Measurements from ENCODE around the gene KCTD12.

DNA sequence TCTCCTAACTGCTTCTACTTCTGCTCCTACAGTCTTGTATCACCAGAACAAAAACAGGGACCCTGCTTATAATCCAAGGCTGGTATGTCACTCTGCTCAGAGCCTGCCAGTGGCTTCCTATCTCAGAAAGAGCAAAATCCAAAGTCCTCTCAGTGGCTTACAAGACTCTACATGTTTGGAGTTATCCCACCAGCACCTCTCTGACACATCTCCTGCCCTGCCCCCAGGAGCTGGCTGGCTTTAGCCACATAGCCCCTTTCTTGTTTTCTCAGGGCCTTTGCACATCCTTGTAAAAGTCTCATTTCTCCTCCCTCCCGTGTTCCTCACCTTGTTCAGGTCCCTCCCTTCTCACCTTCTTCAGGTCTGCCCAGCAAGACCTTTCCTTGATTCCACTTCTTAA, 2.2 kb upstream of the KCTD12 start:
- TF ChIP-seq POLR2A (IDR thresholded peaks at IDR 0.05), result no peak
- TF ChIP-seq, protein P1, sequence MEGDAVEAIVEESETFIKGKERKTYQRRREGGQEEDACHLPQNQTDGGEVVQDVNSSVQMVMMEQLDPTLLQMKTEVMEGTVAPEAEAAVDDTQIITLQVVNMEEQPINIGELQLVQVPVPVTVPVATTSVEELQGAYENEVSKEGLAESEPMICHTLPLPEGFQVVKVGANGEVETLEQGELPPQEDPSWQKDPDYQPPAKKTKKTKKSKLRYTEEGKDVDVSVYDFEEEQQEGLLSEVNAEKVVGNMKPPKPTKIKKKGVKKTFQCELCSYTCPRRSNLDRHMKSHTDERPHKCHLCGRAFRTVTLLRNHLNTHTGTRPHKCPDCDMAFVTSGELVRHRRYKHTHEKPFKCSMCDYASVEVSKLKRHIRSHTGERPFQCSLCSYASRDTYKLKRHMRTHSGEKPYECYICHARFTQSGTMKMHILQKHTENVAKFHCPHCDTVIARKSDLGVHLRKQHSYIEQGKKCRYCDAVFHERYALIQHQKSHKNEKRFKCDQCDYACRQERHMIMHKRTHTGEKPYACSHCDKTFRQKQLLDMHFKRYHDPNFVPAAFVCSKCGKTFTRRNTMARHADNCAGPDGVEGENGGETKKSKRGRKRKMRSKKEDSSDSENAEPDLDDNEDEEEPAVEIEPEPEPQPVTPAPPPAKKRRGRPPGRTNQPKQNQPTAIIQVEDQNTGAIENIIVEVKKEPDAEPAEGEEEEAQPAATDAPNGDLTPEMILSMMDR (IDR thresholded peaks at IDR 0.05), result no peak
